Heart left ventricle (tissue), 16 donors: ENCODE results near the gene DDX4. TPM values are rescaled to one million over a fixed set of nuclear protein-coding genes. Genes with fewer than 3 reads are reported as not detected.

Source experiments
- ATAC-seq, 4 donors: fragments of 200-7000 bp; cut with Tn5 transposase; one replicate each; pipeline ENCODE4 v1.9.1; 2020 to 2022; ENCODE audit warnings: moderate library complexity in 4 of 4, mild to moderate bottlenecking in 3 of 4, moderate number of reproducible peaks in 1 of 4
- DNase-seq, 5 donors: peaks; one replicate each; pipeline ENCODE4 v3.0.0-alpha.2; 2020
- H3K27ac ChIP-seq, 12 donors: fragments of 200-600 bp; sonication (generic) in 4 of 12; one replicate each; pipeline versions ENCODE4 v1.5.0 to v1.8.0; 2016 to 2022; ENCODE audit warnings: mild to moderate bottlenecking in 2 of 12
- H3K27me3 ChIP-seq, 9 donors: fragments of 200-600 bp; sonication (generic) in 2 of 9; one replicate each; pipeline versions ENCODE4 v1.5.1 to v1.8.0; 2016 to 2022; ENCODE audit warnings: mild to moderate bottlenecking in 3 of 9
- H3K36me3 ChIP-seq, 9 donors: fragments of 200-600 bp; sonication (generic) in 2 of 9; one replicate each; pipeline versions ENCODE4 v1.5.0 to v1.8.0; 2018 to 2022; ENCODE audit warnings: mild to moderate bottlenecking in 2 of 9
- H3K4me1 ChIP-seq, 12 donors: fragments of 200-600 bp; sonication (generic) in 4 of 12; one replicate each; pipeline versions ENCODE4 v1.5.0 to v1.8.0; 2016 to 2022; ENCODE audit warnings: mild to moderate bottlenecking in 3 of 12
- H3K4me3 ChIP-seq, 12 donors: fragments of 200-600 bp; sonication (generic) in 4 of 12; one replicate each; pipeline versions ENCODE4 v1.5.0 to v1.8.0; 2017 to 2022; ENCODE audit warnings: mild to moderate bottlenecking in 9 of 12, moderate library complexity in 4 of 12
- H3K9me3 ChIP-seq, 12 donors: fragments of 200-600 bp; sonication (generic) in 4 of 12; one replicate each; pipeline versions ENCODE4 v1.5.0 to v1.8.0; 2016 to 2022; ENCODE audit warnings: mild to moderate bottlenecking in 1 of 12
- POLR2A ChIP-seq, 2 donors: fragments of 450-650 bp; IDR thresholded peaks; one replicate each; pipeline ENCODE4 v1.6.1; 2017; ENCODE audit warnings: antibody characterized with exemption in 2 of 2, mild to moderate bottlenecking in 2 of 2, moderate library complexity in 2 of 2
- WGBS, 4 donors: extraction: QIAGEN DNeasy Blood & Tissue Kit in 2 of 4; methylation state at CpG; one replicate each; pipeline versions ENCODE4 v1.1.5 to v1.1.7; 2013 to 2018; 5-methylcytosine and 5-hydroxymethylcytosine counted together
- intact Hi-C, 10 donors: fragments of 100-400 bp; cut with DNase I; formaldehyde crosslinking; loops; one replicate each; pipeline versions ENCODE4 v1.11.1 to v1.14.2; 2022
- polyA plus RNA-seq, 2 donors: library from polyadenylated mRNA; stranded (reverse); fragments of 200-250 nt; gene quantifications; one replicate each; pipeline ENCODE4 v1.2.3, GENCODE V29; 2013
- total RNA-seq, 9 donors: library from RNA; depleted of rRNA in 2 of 9; stranded (reverse); fragments of >200 nt in 2 of 9; fragmentation: NEBNext Ultra II Directional in 3 of 9; extraction: Animal tissue kit (Norgen Biotek cat#: 25700) in 3 of 9; gene quantifications; one replicate each; pipeline versions ENCODE4 v1.1.0 to v1.2.4, GENCODE V29; 2016 to 2023
- TF ChIP-seq, protein P1 (sequence below), 12 donors: fragments of 200-600 bp; sonication (generic) in 4 of 12; IDR thresholded peaks; one replicate each; pipeline versions ENCODE4 v1.5.0 to v1.8.0; 2018 to 2022; ENCODE audit warnings: antibody characterized with exemption in 12 of 12, mild to moderate bottlenecking in 5 of 12
- donor health status: ischemic (EF 13 %, LVEDD 7.1; RV severe dilation, severe dysfunction).
- donor health status: healthy with polysubstance abuse.
- donor health status: DM: no; HTN: yes; CAD: no.
- donor health status: DM: no; HTN: no; CAD: no.
- donor health status: ischemic (EF 25% LVEDD 6.9; RV normal size, moderate dysfunction).
- donor health status: ischemic (EF 25% LVEDD 5.7; RV mildly dilated, moderate dysfunction).
- donor health status: healthy.
- donor health status: DM: yes; HTN: yes; CAD: no.
- donor health status: ischemic (EF 35%, LVEDD 5.7; RV mildly dilated, moderate dysfunction).
- donor health status: nonischemic (EF 11% LVEDD 7.7; RV severe dilation, severe dysfunction).
- donor health status: DM: yes; HTN: yes; CAD: no.
- donor health status: PGD.
- donor health status: ischemic (EF 29% LVEDD 5.4; RV normal size, mild dysfunction).
- donor health status: nonischemic (EF 23%, LVEDD 6.1; RV moderate dilation, normal function).

The DDX4 gene
- total and polyA plus RNA-seq, 11 donors, result not detected

DNA sequence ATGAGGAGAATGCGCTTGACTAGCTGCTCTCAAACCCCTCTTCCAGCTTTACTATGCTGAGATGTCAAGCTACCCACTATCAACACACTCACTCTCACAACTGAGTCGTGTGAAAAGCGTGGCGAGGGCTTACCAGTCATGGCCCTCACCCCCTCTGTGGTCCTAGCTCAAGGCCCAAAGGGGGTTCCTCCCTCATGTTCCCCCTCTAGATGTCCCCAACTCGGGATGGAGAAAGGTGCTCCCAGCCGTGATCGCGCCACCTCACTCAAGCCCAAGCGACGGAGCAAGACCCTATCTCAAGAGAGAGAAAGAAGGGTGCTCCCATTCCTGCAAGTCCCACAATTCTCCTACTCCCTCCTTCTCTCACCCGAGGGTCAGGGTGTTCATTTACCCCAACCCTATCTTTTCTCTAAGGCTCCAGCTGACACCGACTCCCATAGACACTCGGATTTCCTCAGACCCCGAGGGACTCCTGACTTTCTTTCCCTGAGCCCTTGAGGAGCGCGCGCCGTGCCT lies 26.3 kb upstream of the DDX4 start:
- Histone ChIP-seq H3K27me3 (no peaks in the 10 kb centered on the region), H3K4me3 (peak overlapping the region; percentile 56 to 97 (median 90)), H3K36me3 (peaks cover 0 to 21% (median 10%) of the 10 kb centered on the region in 9 donors), H3K9me3 (no peaks in the 10 kb centered on the region), H3K27ac (peak overlapping the region in 11 of 12 donors; percentile 13 to 80 (median 65)), H3K4me1 (peaks cover 0 to 26% (median 7%) of the 10 kb centered on the region in 12 donors)
- TF ChIP-seq POLR2A (IDR thresholded peaks at IDR 0.05), result no peak
- TF ChIP-seq, protein P1, sequence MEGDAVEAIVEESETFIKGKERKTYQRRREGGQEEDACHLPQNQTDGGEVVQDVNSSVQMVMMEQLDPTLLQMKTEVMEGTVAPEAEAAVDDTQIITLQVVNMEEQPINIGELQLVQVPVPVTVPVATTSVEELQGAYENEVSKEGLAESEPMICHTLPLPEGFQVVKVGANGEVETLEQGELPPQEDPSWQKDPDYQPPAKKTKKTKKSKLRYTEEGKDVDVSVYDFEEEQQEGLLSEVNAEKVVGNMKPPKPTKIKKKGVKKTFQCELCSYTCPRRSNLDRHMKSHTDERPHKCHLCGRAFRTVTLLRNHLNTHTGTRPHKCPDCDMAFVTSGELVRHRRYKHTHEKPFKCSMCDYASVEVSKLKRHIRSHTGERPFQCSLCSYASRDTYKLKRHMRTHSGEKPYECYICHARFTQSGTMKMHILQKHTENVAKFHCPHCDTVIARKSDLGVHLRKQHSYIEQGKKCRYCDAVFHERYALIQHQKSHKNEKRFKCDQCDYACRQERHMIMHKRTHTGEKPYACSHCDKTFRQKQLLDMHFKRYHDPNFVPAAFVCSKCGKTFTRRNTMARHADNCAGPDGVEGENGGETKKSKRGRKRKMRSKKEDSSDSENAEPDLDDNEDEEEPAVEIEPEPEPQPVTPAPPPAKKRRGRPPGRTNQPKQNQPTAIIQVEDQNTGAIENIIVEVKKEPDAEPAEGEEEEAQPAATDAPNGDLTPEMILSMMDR (IDR thresholded peaks at IDR 0.05), result no peak
- 7 to 15% (median 10%) methylated on average over 18 of the region's 18 CpGs for WGBS, 4 donors
- intact Hi-C loops, result loop anchor here in 6 of 10 donors (5.0 to 10.0 kb wide), 3 partner anchors 483 to 493 kb away; no protein-coding TSS in a partner anchor
- ATAC-seq (peak in 3 of 4 donors; percentile 1 to 5 (median 2)), DNase-seq (no peak)

DNA sequence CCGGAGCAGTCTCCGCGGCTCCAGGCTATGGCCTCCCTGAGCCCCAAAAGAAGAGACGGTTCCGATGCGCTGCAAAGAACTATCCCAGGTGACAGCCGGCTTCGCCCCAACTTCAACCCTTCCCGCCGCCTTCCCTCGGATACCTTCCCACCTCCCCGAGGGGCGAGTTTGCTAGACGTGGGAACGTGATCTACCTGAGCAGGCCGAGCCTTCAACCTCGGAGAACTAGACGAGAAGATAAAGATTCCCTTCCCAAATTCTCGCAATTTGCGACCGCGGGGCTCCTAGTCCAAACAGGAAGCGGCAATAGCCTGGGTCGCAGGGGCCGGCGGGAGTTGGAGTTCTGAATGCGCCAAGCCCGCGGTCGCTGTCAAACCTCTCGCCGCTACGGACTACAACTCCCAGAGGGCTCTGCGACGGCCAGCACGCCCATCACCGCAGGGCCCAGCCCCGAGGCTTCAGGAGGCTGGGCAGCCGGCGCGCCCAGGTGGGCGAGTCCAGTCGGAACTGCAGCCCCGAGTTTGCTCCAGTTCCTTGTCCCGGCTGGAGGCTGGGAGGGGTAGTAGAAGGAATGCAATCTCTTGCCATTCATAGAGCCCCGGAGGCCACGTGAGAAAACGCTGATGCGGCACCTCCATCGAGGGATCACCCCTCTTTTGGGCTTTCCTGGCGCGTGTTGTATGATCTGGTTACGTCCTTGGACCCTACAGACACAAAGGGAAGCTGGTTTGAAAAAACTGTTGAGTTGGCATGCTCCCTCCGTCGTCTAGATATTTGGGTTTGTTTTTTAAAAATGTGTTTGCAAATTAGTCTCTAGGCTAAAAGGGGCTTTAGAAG lies 25.6 kb upstream of the DDX4 start, which contains the start of gene SLC38A9:
SLC38A9 (minus strand) TSS at position 302 of the 837 bp plus-strand sequence. CDS start 14,366 bp downstream, outside the sequence.
- intact Hi-C loops, result loop anchor here in 6 of 10 donors (5.0 to 10.0 kb wide), 3 partner anchors 483 to 493 kb away; no protein-coding TSS in a partner anchor
- Histone ChIP-seq H3K27ac (peak within 1 kb of the TSS in 11 of 12 donors; percentile 13 to 80 (median 65)), H3K36me3 (peaks cover 0 to 18% (median 10%) of the 10 kb centered on the region in 9 donors), H3K27me3 (no peaks in the 10 kb centered on the region), H3K9me3 (peaks cover 0 to 3% (median 0%) of the 10 kb centered on the region in 12 donors), H3K4me3 (peak within 1 kb of the TSS; percentile 56 to 97 (median 90)), H3K4me1 (peaks cover 0 to 26% (median 7%) of the 10 kb centered on the region in 12 donors)
- peak; percentile 96 to 97 (median 97) for DNase-seq
- peak; percentile 100 for ATAC-seq
- WGBS, 4 donors, result 0 to 1% (median 1%) methylated on average over 38 to 55 of the region's 55 CpGs
- peak in 1 of 2 donors; percentile 67 for TF ChIP-seq POLR2A (IDR thresholded peaks at IDR 0.05)
- TF ChIP-seq, protein P1 (IDR thresholded peaks at IDR 0.05), result no peak

DNA sequence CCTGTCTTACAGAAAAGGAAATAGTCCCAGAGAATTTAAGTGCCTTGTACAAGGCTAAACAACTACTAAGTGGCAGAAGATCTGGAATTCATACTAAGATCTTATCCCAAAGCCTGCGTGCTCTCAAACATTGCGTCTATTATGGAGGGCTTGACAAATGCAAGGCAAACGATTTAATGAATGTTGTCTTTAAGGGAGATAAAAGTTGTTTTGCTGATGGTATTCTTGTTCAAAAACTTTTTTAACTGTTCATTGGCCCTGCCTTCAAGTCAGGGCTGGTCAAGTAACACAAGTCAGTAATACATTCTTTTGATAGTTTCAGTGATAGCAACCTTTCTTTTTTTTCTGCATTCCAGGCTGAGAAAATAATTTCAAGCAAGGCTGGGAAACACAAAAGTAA lies 24.0 kb upstream of the DDX4 start:
- intact Hi-C loops, result loop anchor here in 6 of 10 donors (5.0 to 10.0 kb wide), 3 partner anchors 481 to 491 kb away; no protein-coding TSS in a partner anchor
- H3K36me3 ChIP-seq, result peaks cover 0 to 6% (median 0%) of the 10 kb centered on the region in 9 donors

More for the DNA sequence above, 24.0 kb upstream of the DDX4 start:
- Histone ChIP-seq H3K4me1 (peaks cover 0 to 21% (median 7%) of the 10 kb centered on the region in 12 donors), H3K4me3 (no peak overlapping the region), H3K9me3 (peaks cover 0 to 4% (median 0%) of the 10 kb centered on the region in 12 donors), H3K27me3 (no peaks in the 10 kb centered on the region), H3K27ac (no peak overlapping the region)
- DNase-seq (no peak), ATAC-seq (no peak)
- TF ChIP-seq, protein P1 (IDR thresholded peaks at IDR 0.05), result no peak
- no peak for TF ChIP-seq POLR2A (IDR thresholded peaks at IDR 0.05)
- 77 to 88% (median 85%) methylated on average over 3 of the region's 3 CpGs for WGBS, 4 donors
